A549 treated with GW870086 at 1 μM for 4 hours (cell line): ENCODE data around the gene ZNF383. TPM values are rescaled to one million over a fixed set of nuclear protein-coding genes. Genes with fewer than 3 reads are reported as not detected.

Experiments used
- total RNA-seq: library from RNA; stranded (reverse); fragments of 200-300 nt; extraction: Qiagen RNA extraction; gene quantifications from 5 replicates; pipeline ENCODE4 v1.2.3, GENCODE V29; 2022; ENCODE audit warnings: low read depth

The ZNF383 gene
- total RNA-seq: 7.3 to 8.0 TPM (median 7.5 TPM) in 5 replicates

DNA sequence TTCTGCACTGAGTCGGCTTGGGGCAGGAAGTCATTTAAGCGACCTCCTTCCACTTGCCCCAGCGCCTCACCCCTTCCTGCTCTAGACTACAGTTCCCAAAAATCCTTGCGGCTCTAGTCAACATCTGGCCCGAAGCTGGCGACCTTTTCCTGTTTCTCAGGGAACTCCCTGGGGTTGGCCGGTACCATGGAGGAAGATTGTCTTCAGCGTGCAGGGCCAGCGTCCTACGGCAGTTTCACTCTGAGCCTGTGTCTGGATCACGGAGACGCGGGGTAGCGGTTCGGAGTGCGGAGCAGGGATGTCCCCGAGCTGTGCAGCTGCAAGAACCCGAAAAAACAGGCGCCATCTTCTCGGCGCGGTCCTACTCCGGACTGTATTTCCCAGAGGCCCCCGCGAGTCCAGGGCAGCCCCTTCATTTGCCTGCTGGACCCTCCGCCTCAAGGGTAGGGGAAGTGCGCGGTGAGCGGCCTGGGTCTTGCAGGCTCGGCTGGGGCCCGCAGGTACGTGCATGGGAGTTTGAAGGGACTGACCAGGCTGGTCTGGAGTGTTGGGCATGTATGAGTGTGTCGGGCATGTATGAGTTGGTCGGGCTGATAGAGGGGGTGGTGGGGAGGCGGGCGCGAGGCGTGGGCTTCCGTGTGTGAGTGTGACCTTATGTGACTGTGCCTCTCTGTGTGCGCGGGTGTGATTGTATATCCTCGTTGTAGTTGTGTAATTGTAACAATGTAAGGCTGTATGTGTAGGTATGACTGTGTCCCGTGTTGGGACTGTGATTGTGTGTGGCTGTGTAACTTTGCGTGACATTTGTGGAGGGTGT lies at the start of gene ZNF383:
Gene ZNF383, plus strand, starts transcription at position 440 of the 817 bp plus-strand sequence. CDS start 12,240 bp downstream, outside the sequence.

DNA sequence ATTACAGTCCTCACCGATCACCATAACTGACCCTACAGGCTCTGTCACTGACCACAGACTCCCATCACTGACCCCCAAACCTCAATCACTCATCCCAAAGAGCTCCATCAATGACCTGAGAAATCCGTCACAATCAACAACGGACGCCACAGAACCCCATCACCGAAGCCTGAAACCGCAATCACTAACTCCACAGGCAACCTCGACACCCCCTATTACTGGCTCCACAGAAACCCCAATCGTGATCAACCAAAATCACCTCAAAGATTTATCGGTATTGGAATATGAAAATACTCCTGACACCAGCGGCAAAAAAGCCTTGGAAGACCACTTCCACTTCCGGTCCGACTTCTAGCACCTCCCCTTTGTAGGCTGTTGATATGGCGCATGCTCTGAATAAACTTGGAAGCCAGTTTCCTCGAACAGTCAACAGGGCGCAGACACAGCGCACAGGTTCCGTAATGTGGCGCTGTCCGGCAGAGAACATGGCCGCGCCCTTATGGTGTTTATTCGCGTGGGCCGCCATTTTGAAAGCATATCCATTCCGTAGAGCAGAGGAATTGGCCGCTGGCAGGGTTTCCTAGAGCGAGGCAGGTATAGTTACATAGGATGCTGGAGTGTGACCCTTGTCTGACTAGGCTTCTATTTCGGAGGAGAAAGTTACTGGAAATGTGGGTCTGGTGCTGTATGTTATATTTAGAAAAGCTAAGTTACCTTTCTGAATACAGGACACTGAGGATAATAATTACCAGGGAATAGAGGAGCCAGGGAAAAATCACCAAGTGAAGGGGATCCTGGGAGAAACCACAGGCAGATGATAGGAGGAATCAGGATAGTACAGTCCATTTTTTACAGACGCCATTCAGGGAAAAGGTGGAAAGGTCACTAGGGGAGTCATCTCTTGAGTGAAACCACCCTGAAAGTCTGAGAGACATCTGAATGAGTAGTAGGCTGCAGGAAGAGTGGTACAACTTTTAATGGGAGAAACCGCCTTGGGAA lies 45.3 kb upstream of the ZNF383 start, which contains the start of gene ZNF585A:
Gene ZNF585A, minus strand, starts transcription at position 328 of the 999 bp plus-strand sequence. CDS start 2,785 bp downstream, outside the sequence.

Other genes with a start within 250 kb of the ZNF383 start
- 5.2 to 5.7 TPM (median 5.4 TPM) in 5 replicates for gene ZNF420, start 139.8 kb upstream of the ZNF383 start, total RNA-seq
- 5.3 to 7.4 TPM (median 6.2 TPM) in 5 replicates for gene ZNF585A, start 45.5 kb upstream of the ZNF383 start, total RNA-seq
- 2.5 to 4.3 TPM (median 2.9 TPM) in 5 replicates for gene ZNF585B, start 7.7 kb upstream of the ZNF383 start, total RNA-seq
- 2.4 to 3.2 TPM (median 3.0 TPM) in 5 replicates for gene ZNF527, start 152.9 kb downstream of the ZNF383 start, total RNA-seq
- 3.8 to 7.0 TPM (median 5.1 TPM) in 5 replicates for gene ZNF569, start 249.2 kb downstream of the ZNF383 start, total RNA-seq